IMR-90 (cell line): Measurements from ENCODE around the gene FLT1. TPM values are rescaled to one million over a fixed set of nuclear protein-coding genes. Genes with fewer than 3 reads are reported as not detected.

Source experiments
- ATAC-seq: fragments of 200-7000 bp; cut with Tn5 transposase; 2 replicates; pipeline ENCODE4 v1.9.1; 2020; ENCODE audit warnings: low read depth, mild to moderate bottlenecking, moderate library complexity
- BruUV-seq: library from RNA; stranded (reverse); fragments of 400-500 nt; replicated peaks from 2 replicates; lab custom pipeline; 2021; lab: Mats Ljungman, UMichigan
- CTCF ChIA-PET: fragments of 300-600 bp; formaldehyde crosslinking; extraction: SDS; loops from one replicate; lab custom pipeline; 2021; ENCODE audit warnings: antibody characterized with exemption; lab: Yijun Ruan, JAX
- POLR2A ChIA-PET: fragments of 300-600 bp; sonication (Branson Sonifier 250); formaldehyde crosslinking; loops from one replicate; lab custom pipeline; 2022; ENCODE audit warnings: antibody characterized with exemption; ENCODE audit not compliant: unreplicated experiment; lab: Charles Lee
- DNase-seq: peaks from one replicate; pipeline ENCODE4 v3.0.0; 2013
- H2AFZ ChIP-seq: replicated peaks from 2 replicates; pipeline ENCODE3; 2013; ENCODE audit warnings: low read length, mild to moderate bottlenecking; ENCODE audit not compliant: poor library complexity
- H2AK5ac ChIP-seq: 2 replicates; pipeline ENCODE4 v1.6.1; 2013; ENCODE audit warnings: low read depth, low read length, inconsistent platforms
- H2AK9ac ChIP-seq: replicated peaks from 2 replicates; pipeline ENCODE3; 2013; ENCODE audit warnings: mild to moderate bottlenecking, low read depth, low read length, moderate library complexity; ENCODE audit not compliant: poor library complexity
- H2BK120ac ChIP-seq: 2 replicates; pipeline ENCODE4 v1.6.1; 2013; ENCODE audit warnings: low read depth, low read length, inconsistent platforms
- H2BK15ac ChIP-seq: 3 replicates; pipeline ENCODE4 v1.6.1; 2013; ENCODE audit warnings: low read depth, low read length, inconsistent platforms
- H2BK20ac ChIP-seq: 2 replicates; pipeline ENCODE4 v1.6.1; 2013; ENCODE audit warnings: low read depth, mild to moderate bottlenecking, inconsistent platforms, low read length, moderate library complexity
- H2BK5ac ChIP-seq: 2 replicates; pipeline ENCODE4 v1.6.1; 2013; ENCODE audit warnings: mild to moderate bottlenecking, low read depth, low read length, inconsistent platforms; ENCODE audit not compliant: poor library complexity, severe bottlenecking
- H3K14ac ChIP-seq: replicated peaks from 2 replicates; pipeline ENCODE4 v1.6.1; 2013; ENCODE audit warnings: low read depth, low read length, inconsistent platforms
- H3K18ac ChIP-seq: 2 replicates; pipeline ENCODE4 v1.6.1; 2013; ENCODE audit warnings: low read depth, low read length, control low read depth
- H3K23ac ChIP-seq: 2 replicates; pipeline ENCODE4 v1.6.1; 2013; ENCODE audit warnings: low read depth, low read length, inconsistent platforms
- H3K27ac ChIP-seq: 2 replicates; pipeline ENCODE4 v1.5.1; 2013; ENCODE audit warnings: mild to moderate bottlenecking, control low read depth, low read length; ENCODE audit not compliant: insufficient read depth
- H3K27me3 ChIP-seq: 2 replicates; pipeline ENCODE4 v1.6.1; 2013; ENCODE audit warnings: low read length; ENCODE audit not compliant: control insufficient read depth, insufficient read depth
- H3K36me3 ChIP-seq: 2 replicates; pipeline ENCODE4 v1.6.1; 2013; ENCODE audit warnings: low read length, mixed read lengths; ENCODE audit not compliant: control insufficient read depth, insufficient read depth
- H3K4ac ChIP-seq: 2 replicates; pipeline ENCODE4 v1.6.1; 2013; ENCODE audit warnings: low read depth, low read length, inconsistent platforms
- H3K4me1 ChIP-seq: 2 replicates; pipeline ENCODE4 v1.6.1; 2013; ENCODE audit warnings: low read length, mixed read lengths; ENCODE audit not compliant: control insufficient read depth, insufficient read depth
- H3K4me2 ChIP-seq: 2 replicates; pipeline ENCODE4 v1.6.1; 2013; ENCODE audit warnings: low read depth, mild to moderate bottlenecking, control low read depth, low read length, moderate library complexity
- H3K4me3 ChIP-seq: 2 replicates; pipeline ENCODE4 v1.5.1; 2013; ENCODE audit warnings: low read depth, mild to moderate bottlenecking, control low read depth, low read length, moderate library complexity; ENCODE audit not compliant: insufficient read depth
- H3K56ac ChIP-seq: 2 replicates; pipeline ENCODE4 v1.6.1; 2013; ENCODE audit warnings: low read length, inconsistent platforms; ENCODE audit not compliant: insufficient read depth; ENCODE audit errors: extremely low read depth
- H3K79me1 ChIP-seq, 2 experiments: 2 replicates each; pipeline ENCODE4 v1.6.1; 2013; ENCODE audit warnings: low read length in 2 of 2, inconsistent platforms in 1 of 2, low read depth in 1 of 2
- H3K9ac ChIP-seq: 2 replicates; pipeline ENCODE4 v1.6.1; 2013; ENCODE audit warnings: low read depth, low read length, control low read depth
- H3K9me1 ChIP-seq: 2 replicates; pipeline ENCODE4 v1.6.1; 2013; ENCODE audit warnings: low read length, inconsistent platforms; ENCODE audit not compliant: insufficient read depth
- H3K9me3 ChIP-seq: 2 replicates; pipeline ENCODE4 v1.6.1; 2013; ENCODE audit warnings: low read length; ENCODE audit not compliant: control insufficient read depth, insufficient read depth
- H4K20me1 ChIP-seq: 2 replicates; pipeline ENCODE4 v1.6.1; 2013; ENCODE audit warnings: low read length, inconsistent platforms; ENCODE audit not compliant: insufficient read depth
- H4K5ac ChIP-seq: 2 replicates; pipeline ENCODE4 v1.6.1; 2013; ENCODE audit warnings: mild to moderate bottlenecking, low read depth, low read length, control low read depth
- H4K8ac ChIP-seq, 2 experiments: 2 replicates each; pipeline ENCODE4 v1.6.1; 2013; ENCODE audit warnings: low read depth in 2 of 2, low read length in 2 of 2, control low read depth in 1 of 2, inconsistent platforms in 1 of 2
- H4K91ac ChIP-seq: 2 replicates; pipeline ENCODE4 v1.6.1; 2013; ENCODE audit warnings: low read depth, low read length, inconsistent platforms; ENCODE audit not compliant: insufficient read depth
- CHD1 ChIP-seq: IDR thresholded peaks from 2 replicates; pipeline ENCODE4 v1.6.1; 2012; ENCODE audit warnings: low read depth, low read length, improper control_type of control experiment
- FOS ChIP-seq: fragments of 150-350 bp; IDR thresholded peaks from 2 replicates; pipeline ENCODE4 v1.6.1; 2016; ENCODE audit warnings: low read depth, low read length
- MXI1 ChIP-seq: IDR thresholded peaks from 2 replicates; pipeline ENCODE4 v1.6.1; 2012; ENCODE audit warnings: low read depth, mild to moderate bottlenecking, low read length, moderate library complexity, borderline replicate concordance
- RCOR1 ChIP-seq: IDR thresholded peaks from 2 replicates; pipeline ENCODE4 v1.6.1; 2012; ENCODE audit warnings: mild to moderate bottlenecking, low read length, improper control_type of control experiment; ENCODE audit not compliant: insufficient replicate concordance
- RFX5 ChIP-seq: IDR thresholded peaks from 2 replicates; pipeline ENCODE4 v1.8.0; 2012; ENCODE audit warnings: low read depth, mild to moderate bottlenecking, low read length, moderate library complexity
- WGBS, 2 experiments: methylation state at CpG; one replicate each; pipeline versions ENCODE4 v1.1.5 to v1.1.7; 2013; ENCODE audit warnings: missing lambda C conversion rate in 2 of 2; ENCODE audit not compliant: insufficient read length in 1 of 2; ENCODE audit errors: extremely low coverage in 2 of 2; 5-methylcytosine and 5-hydroxymethylcytosine counted together
- dilution Hi-C: fragments of 300-500 bp; cut with HindIII; formaldehyde crosslinking; loops from one replicate; pipeline ENCODE4 v1.14.3; 2018; ENCODE audit warnings: low sequenced_read_pairs; ENCODE audit not compliant: unreplicated experiment
- in situ Hi-C: fragments of 300-500 bp; cut with MboI; formaldehyde crosslinking; loops from 3 replicates; pipeline ENCODE4 v1.14.3; 2019; ENCODE audit warnings: low sequenced_read_pairs, inconsistent platforms, mixed read lengths
- intact Hi-C: fragments of 100-400 bp; cut with micrococcal nuclease; formaldehyde crosslinking; loops from 2 replicates; pipeline ENCODE4 v1.10.0; 2022
- polyA plus RNA-seq, 3 experiments: library from polyadenylated mRNA; depleted of rRNA; stranded (reverse); fragments of >200 nt; gene quantifications; 2 replicates each; pipeline ENCODE4 v1.2.3, GENCODE V29; 2012; ENCODE audit warnings: low replicate concordance in 1 of 3
- total RNA-seq: library from RNA; depleted of rRNA; stranded (reverse); fragments of >200 nt; gene quantifications from 2 replicates; pipeline ENCODE4 v1.2.3, GENCODE V29; 2012

FLT1 gene
- total and polyA plus RNA-seq, 2 of the 4 experiments (the other 2 are of a cell fraction) = 4.5 to 10.4 TPM

GRCh38 chr13:28384789-28385188 is 110.1 kb downstream of the FLT1 start:
- Histone ChIP-seq H3K9ac (no peak overlapping the region), H3K4me1 (peaks cover 2% of the 10 kb centered on the region; the same call in 1 of the 2 replicates), H3K9me3 (no peaks in the 10 kb centered on the region), H3K23ac (no peak overlapping the region), H4K91ac (no peak overlapping the region), H3K4me3 (no peak overlapping the region), H2BK5ac (no peak overlapping the region), H4K5ac (no peak overlapping the region), H2AFZ (no peak overlapping the region), H3K18ac (no peak overlapping the region), H3K4ac (no peak overlapping the region; the same call in 1 of the 2 replicates), H4K20me1 (no peaks in the 10 kb centered on the region), H2BK15ac (no peak overlapping the region; the same call in 2 of the 3 replicates), H3K27ac (no peak overlapping the region), H3K14ac (no peak overlapping the region), H3K79me1 (peaks cover 0 to 3% of the 10 kb centered on the region in 2 experiments; a peak in 2 of 4 replicates), H3K56ac (no peak overlapping the region), H2AK9ac (no peak overlapping the region), H3K4me2 (no peak overlapping the region), H3K9me1 (peaks cover 3% of the 10 kb centered on the region; the same call in 1 of the 2 replicates), H2AK5ac (no peak overlapping the region), H4K8ac (no peak overlapping the region), H3K36me3 (no peaks in the 10 kb centered on the region), H2BK120ac (no peak overlapping the region), H2BK20ac (no peak overlapping the region), H3K27me3 (no peaks in the 10 kb centered on the region)
- intact Hi-C loops (no loop called here), dilution Hi-C loops (no loop called here), in situ Hi-C loops (no loop called here)
- POLR2A ChIA-PET = no interaction called here
- BruUV-seq = no TSS peak
- 74% methylated on average over 2 of the region's 4 CpGs; no CpG with 5 or more reads in 1 of the 2 experiments for WGBS, 2 experiments
- TF ChIP-seq RFX5 = no peak
- no peak for TF ChIP-seq CHD1
- no peak for TF ChIP-seq RCOR1
- TF ChIP-seq FOS = no peak
- no peak for TF ChIP-seq MXI1
- DNase-seq = no peak
- CTCF ChIA-PET = interaction anchor here (0.8 kb wide), 1 partner anchor 19 kb away, joined by 3 read pairs; no protein-coding TSS in a partner anchor
- ATAC-seq = no peak
